ENCODE data around the gene GFOD1.

DNA sequence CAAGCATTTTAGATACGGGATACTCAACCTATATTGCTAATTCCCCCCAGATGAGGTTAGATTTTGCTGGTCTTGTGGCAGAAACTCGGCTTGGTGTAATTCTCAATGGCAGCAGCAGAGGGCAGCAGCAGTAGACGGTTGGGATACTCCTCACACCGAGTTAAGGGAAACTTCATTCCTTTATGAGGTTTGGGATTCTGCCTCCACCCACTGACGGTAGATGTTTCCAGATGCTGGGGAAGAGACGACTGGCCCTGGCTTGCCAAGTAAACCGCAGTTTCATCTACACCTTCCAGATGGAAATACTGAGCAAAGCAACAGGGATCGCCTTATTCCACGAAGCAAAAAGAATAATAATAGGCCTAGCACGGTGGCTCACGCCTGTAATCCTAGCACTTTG lies 150.8 kb downstream of the GFOD1 start:
- TF ChIP-seq, protein P1, sequence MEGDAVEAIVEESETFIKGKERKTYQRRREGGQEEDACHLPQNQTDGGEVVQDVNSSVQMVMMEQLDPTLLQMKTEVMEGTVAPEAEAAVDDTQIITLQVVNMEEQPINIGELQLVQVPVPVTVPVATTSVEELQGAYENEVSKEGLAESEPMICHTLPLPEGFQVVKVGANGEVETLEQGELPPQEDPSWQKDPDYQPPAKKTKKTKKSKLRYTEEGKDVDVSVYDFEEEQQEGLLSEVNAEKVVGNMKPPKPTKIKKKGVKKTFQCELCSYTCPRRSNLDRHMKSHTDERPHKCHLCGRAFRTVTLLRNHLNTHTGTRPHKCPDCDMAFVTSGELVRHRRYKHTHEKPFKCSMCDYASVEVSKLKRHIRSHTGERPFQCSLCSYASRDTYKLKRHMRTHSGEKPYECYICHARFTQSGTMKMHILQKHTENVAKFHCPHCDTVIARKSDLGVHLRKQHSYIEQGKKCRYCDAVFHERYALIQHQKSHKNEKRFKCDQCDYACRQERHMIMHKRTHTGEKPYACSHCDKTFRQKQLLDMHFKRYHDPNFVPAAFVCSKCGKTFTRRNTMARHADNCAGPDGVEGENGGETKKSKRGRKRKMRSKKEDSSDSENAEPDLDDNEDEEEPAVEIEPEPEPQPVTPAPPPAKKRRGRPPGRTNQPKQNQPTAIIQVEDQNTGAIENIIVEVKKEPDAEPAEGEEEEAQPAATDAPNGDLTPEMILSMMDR (IDR thresholded peaks at IDR 0.05): peak; percentile 90
- TF ChIP-seq TCF7L2 (IDR thresholded peaks at IDR 0.05; ENCODE audit: low read depth, low read length): no peak
- TF ChIP-seq POLR2AphosphoS5 (IDR thresholded peaks at IDR 0.05; ENCODE audit: low read depth, low read length): no peak
- TF ChIP-seq, protein P2, sequence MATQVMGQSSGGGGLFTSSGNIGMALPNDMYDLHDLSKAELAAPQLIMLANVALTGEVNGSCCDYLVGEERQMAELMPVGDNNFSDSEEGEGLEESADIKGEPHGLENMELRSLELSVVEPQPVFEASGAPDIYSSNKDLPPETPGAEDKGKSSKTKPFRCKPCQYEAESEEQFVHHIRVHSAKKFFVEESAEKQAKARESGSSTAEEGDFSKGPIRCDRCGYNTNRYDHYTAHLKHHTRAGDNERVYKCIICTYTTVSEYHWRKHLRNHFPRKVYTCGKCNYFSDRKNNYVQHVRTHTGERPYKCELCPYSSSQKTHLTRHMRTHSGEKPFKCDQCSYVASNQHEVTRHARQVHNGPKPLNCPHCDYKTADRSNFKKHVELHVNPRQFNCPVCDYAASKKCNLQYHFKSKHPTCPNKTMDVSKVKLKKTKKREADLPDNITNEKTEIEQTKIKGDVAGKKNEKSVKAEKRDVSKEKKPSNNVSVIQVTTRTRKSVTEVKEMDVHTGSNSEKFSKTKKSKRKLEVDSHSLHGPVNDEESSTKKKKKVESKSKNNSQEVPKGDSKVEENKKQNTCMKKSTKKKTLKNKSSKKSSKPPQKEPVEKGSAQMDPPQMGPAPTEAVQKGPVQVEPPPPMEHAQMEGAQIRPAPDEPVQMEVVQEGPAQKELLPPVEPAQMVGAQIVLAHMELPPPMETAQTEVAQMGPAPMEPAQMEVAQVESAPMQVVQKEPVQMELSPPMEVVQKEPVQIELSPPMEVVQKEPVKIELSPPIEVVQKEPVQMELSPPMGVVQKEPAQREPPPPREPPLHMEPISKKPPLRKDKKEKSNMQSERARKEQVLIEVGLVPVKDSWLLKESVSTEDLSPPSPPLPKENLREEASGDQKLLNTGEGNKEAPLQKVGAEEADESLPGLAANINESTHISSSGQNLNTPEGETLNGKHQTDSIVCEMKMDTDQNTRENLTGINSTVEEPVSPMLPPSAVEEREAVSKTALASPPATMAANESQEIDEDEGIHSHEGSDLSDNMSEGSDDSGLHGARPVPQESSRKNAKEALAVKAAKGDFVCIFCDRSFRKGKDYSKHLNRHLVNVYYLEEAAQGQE (IDR thresholded peaks at IDR 0.05; ENCODE audit: insufficient read depth in 1 of 2, low read depth in 2 of 2, low read length in 1 of 2): no peak
- TF ChIP-seq SIN3A (IDR thresholded peaks at IDR 0.05; ENCODE audit: borderline replicate concordance, insufficient read depth, low read depth, low read length): no peak

All from Panc1 (cell line).